Peyer's patch (tissue), 4 donors: ENCODE measurements around the gene AQP9.
"Not testable (repeated sequence)": the region's sequence is repeated elsewhere in the genome, so short reads cannot be mapped to it uniquely, and the experiment has no call there.

Source experiments
- POLR2A ChIP-seq, 2 donors: fragments of 450-650 bp; IDR thresholded peaks; one replicate each; pipeline ENCODE4 v1.5.1; 2017; ENCODE audit warnings: antibody characterized with exemption in 2 of 2, mild to moderate bottlenecking in 2 of 2, moderate library complexity in 2 of 2
- TF ChIP-seq, protein P1 (sequence below), 6 experiments: fragments of 450-650 bp in 4 of 6; fragments of 200-600 bp in 2 of 6; sonication (generic) in 1 of 6; IDR thresholded peaks; one replicate each; pipeline ENCODE4 v1.5.1; 2017 to 2019; ENCODE audit warnings: antibody characterized with exemption in 6 of 6, mild to moderate bottlenecking in 3 of 6, moderate library complexity in 1 of 6

DNA sequence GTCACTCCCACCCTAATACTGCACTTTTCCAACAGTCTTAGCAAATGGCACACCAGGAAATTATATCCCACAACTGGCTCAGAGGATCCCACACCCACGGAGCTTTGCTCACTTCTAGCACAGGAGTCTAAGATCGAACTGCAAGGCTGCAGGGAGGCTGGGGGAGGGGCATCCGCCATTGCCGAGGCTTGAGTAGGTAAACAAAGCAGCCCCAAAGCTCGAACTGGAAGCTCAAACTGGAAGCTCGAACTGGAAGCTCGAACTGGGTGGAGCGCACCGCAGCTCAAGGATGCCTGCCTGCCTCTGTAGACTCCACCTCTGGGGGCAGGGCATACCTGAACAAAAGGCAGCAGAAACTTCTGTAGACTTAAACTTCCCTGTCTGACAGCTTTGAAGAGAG is 55.5 kb downstream of the AQP9 start:
- TF ChIP-seq, protein P1, sequence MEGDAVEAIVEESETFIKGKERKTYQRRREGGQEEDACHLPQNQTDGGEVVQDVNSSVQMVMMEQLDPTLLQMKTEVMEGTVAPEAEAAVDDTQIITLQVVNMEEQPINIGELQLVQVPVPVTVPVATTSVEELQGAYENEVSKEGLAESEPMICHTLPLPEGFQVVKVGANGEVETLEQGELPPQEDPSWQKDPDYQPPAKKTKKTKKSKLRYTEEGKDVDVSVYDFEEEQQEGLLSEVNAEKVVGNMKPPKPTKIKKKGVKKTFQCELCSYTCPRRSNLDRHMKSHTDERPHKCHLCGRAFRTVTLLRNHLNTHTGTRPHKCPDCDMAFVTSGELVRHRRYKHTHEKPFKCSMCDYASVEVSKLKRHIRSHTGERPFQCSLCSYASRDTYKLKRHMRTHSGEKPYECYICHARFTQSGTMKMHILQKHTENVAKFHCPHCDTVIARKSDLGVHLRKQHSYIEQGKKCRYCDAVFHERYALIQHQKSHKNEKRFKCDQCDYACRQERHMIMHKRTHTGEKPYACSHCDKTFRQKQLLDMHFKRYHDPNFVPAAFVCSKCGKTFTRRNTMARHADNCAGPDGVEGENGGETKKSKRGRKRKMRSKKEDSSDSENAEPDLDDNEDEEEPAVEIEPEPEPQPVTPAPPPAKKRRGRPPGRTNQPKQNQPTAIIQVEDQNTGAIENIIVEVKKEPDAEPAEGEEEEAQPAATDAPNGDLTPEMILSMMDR (IDR thresholded peaks at IDR 0.05): not testable (repeated sequence)
- TF ChIP-seq POLR2A (IDR thresholded peaks at IDR 0.05): not testable (repeated sequence)
